H9 (cell line): ENCODE measurements around the gene DNALI1. TPM values are rescaled to one million over a fixed set of nuclear protein-coding genes. Genes with fewer than 3 reads are reported as not detected.

Experiments
- DNase-seq: peaks from one replicate; pipeline ENCODE4 v3.0.0-alpha.2; 2017
- H2AFZ ChIP-seq: one replicate; pipeline ENCODE4 v1.6.1; 2013; ENCODE audit warnings: mild to moderate bottlenecking, low read length, control low read depth, moderate library complexity
- H2AK5ac ChIP-seq: 2 replicates; pipeline ENCODE4 v1.6.1; 2013; ENCODE audit warnings: low read length, control low read depth, mixed read lengths; ENCODE audit not compliant: insufficient read length
- H2BK120ac ChIP-seq: one replicate; pipeline ENCODE4 v1.6.1; 2013; ENCODE audit warnings: low read depth, mild to moderate bottlenecking, low read length, control low read depth, inconsistent platforms; ENCODE audit not compliant: poor library complexity, severe bottlenecking
- H2BK12ac ChIP-seq: 2 replicates; pipeline ENCODE4 v1.6.1; 2013; ENCODE audit warnings: low read length, control low read depth, mixed read lengths, low read depth; ENCODE audit not compliant: insufficient read length
- H2BK15ac ChIP-seq: 2 replicates; pipeline ENCODE4 v1.6.1; 2013; ENCODE audit warnings: low read depth, low read length, control low read depth
- H2BK20ac ChIP-seq: one replicate; pipeline ENCODE4 v1.6.1; 2013; ENCODE audit warnings: low read depth, mild to moderate bottlenecking, low read length, control low read depth, inconsistent platforms; ENCODE audit not compliant: poor library complexity, severe bottlenecking
- H2BK5ac ChIP-seq: 2 replicates; pipeline ENCODE4 v1.6.1; 2013; ENCODE audit warnings: low read length, control low read depth, mixed read lengths; ENCODE audit not compliant: insufficient read length
- H3K14ac ChIP-seq: 2 replicates; pipeline ENCODE4 v1.6.1; 2013; ENCODE audit warnings: low read length, control low read depth; ENCODE audit not compliant: insufficient read depth
- H3K18ac ChIP-seq: 2 replicates; pipeline ENCODE4 v1.6.1; 2013; ENCODE audit warnings: low read depth, mild to moderate bottlenecking, mixed read lengths, low read length, control low read depth; ENCODE audit not compliant: insufficient read length
- H3K23ac ChIP-seq: 2 replicates; pipeline ENCODE4 v1.6.1; 2013; ENCODE audit warnings: low read length, control low read depth, mixed read lengths, low read depth; ENCODE audit not compliant: insufficient read length
- H3K23me2 ChIP-seq: 2 replicates; pipeline ENCODE4 v1.6.1; 2013; ENCODE audit warnings: low read depth, mild to moderate bottlenecking, mixed read lengths, low read length, control low read depth; ENCODE audit not compliant: insufficient read length, poor library complexity, severe bottlenecking
- H3K27ac ChIP-seq: 2 replicates; pipeline ENCODE4 v1.5.1; 2013; ENCODE audit warnings: low read length, control low read depth, mixed read lengths, low read depth; ENCODE audit not compliant: insufficient read length
- H3K27me3 ChIP-seq: 2 replicates; pipeline ENCODE4 v1.6.1; 2013; ENCODE audit warnings: low read length, control low read depth, inconsistent platforms; ENCODE audit not compliant: insufficient read depth
- H3K4ac ChIP-seq: 2 replicates; pipeline ENCODE4 v1.6.1; 2013; ENCODE audit warnings: low read depth, mild to moderate bottlenecking, control low read depth, inconsistent platforms, low read length, moderate library complexity
- H3K4me1 ChIP-seq: 2 replicates; pipeline ENCODE4 v1.6.1; 2013; ENCODE audit warnings: low read length, control low read depth, inconsistent platforms; ENCODE audit not compliant: insufficient read depth
- H3K4me2 ChIP-seq: 2 replicates; pipeline ENCODE4 v1.6.1; 2013; ENCODE audit warnings: low read length, control low read depth, mixed read lengths; ENCODE audit not compliant: insufficient read length, insufficient read depth
- H3K56ac ChIP-seq: 2 replicates; pipeline ENCODE4 v1.6.1; 2013; ENCODE audit warnings: low read depth, mild to moderate bottlenecking, mixed read lengths, low read length, control low read depth; ENCODE audit not compliant: insufficient read length
- H3K79me1 ChIP-seq: 2 replicates; pipeline ENCODE4 v1.6.1; 2013; ENCODE audit warnings: low read depth, mild to moderate bottlenecking, moderate library complexity, low read length, control low read depth, inconsistent platforms; ENCODE audit not compliant: insufficient read depth, poor library complexity, severe bottlenecking
- H3K79me2 ChIP-seq: 2 replicates; pipeline ENCODE4 v1.6.1; 2013; ENCODE audit warnings: low read length, control low read depth, inconsistent platforms; ENCODE audit not compliant: insufficient read depth
- H3K9ac ChIP-seq: 2 replicates; pipeline ENCODE4 v1.6.1; 2013; ENCODE audit warnings: low read length, control low read depth, mixed read lengths; ENCODE audit not compliant: insufficient read length; ENCODE audit errors: extremely low read depth
- H3K9me3 ChIP-seq: one replicate; pipeline ENCODE4 v1.6.1; 2013; ENCODE audit warnings: low read depth, low read length, inconsistent platforms; ENCODE audit not compliant: control insufficient read depth
- H3T11ph ChIP-seq: one replicate; pipeline ENCODE4 v1.6.1; 2013; ENCODE audit warnings: mild to moderate bottlenecking, low read length, control low read depth, inconsistent platforms
- H4K20me1 ChIP-seq: one replicate; pipeline ENCODE4 v1.6.1; 2013; ENCODE audit not compliant: control insufficient read depth, insufficient read length, insufficient read depth
- H4K5ac ChIP-seq: 2 replicates; pipeline ENCODE4 v1.6.1; 2013; ENCODE audit warnings: low read depth, mild to moderate bottlenecking, mixed read lengths, low read length, control low read depth; ENCODE audit not compliant: insufficient read length
- H4K8ac ChIP-seq: replicated peaks from 2 replicates; pipeline ENCODE4 v1.6.1; 2013; ENCODE audit warnings: low read length, control low read depth, mixed read lengths, low read depth; ENCODE audit not compliant: insufficient read length
- H4K91ac ChIP-seq: 2 replicates; pipeline ENCODE4 v1.6.1; 2013; ENCODE audit warnings: low read depth, mild to moderate bottlenecking, moderate library complexity, mixed read lengths, low read length, control low read depth; ENCODE audit not compliant: insufficient read length
- H3K27ac Mint-ChIP-seq, 3 experiments: 2 replicates in 2 of 3; 3 replicates in 1 of 3; pipeline ENCODE4 v1.8.0; 2020 to 2021; ENCODE audit warnings: mixed read lengths in 3 of 3, mild to moderate bottlenecking in 1 of 3, moderate library complexity in 1 of 3
- H3K27me3 Mint-ChIP-seq: 2 replicates; pipeline ENCODE4 v1.8.0; 2021; ENCODE audit warnings: low read depth, mild to moderate bottlenecking, moderate library complexity, mixed read lengths
- H3K36me3 Mint-ChIP-seq, 3 experiments: 2 replicates in 2 of 3; 3 replicates in 1 of 3; pipeline ENCODE4 v1.8.0; 2020 to 2021; ENCODE audit warnings: low read depth in 3 of 3, mixed read lengths in 3 of 3; ENCODE audit not compliant: insufficient read depth in 1 of 3
- H3K4me1 Mint-ChIP-seq, 2 experiments: 2 replicates each; pipeline ENCODE4 v1.8.0; 2020; ENCODE audit warnings: mixed read lengths in 2 of 2
- H3K4me3 Mint-ChIP-seq, 2 experiments: 2 replicates in 1 of 2; 3 replicates in 1 of 2; pipeline ENCODE4 v1.8.0; 2020 to 2021; ENCODE audit warnings: mild to moderate bottlenecking in 2 of 2, mixed read lengths in 2 of 2, moderate library complexity in 1 of 2
- H3K9me3 Mint-ChIP-seq, 2 experiments: 2 replicates in 1 of 2; 3 replicates in 1 of 2; pipeline ENCODE4 v1.8.0; 2020; ENCODE audit warnings: mild to moderate bottlenecking in 2 of 2, mixed read lengths in 2 of 2, moderate library complexity in 1 of 2
- CTCF ChIP-seq: fragments of 200-600 bp; sonication (generic); conservative IDR thresholded peaks from 3 replicates; pipeline ENCODE4 v1.8.0; 2021; ENCODE audit warnings: antibody characterized with exemption, mild to moderate bottlenecking
- WGBS: extraction: QIAGEN DNeasy Blood & Tissue Kit; methylation state at CpG from one replicate; pipeline ENCODE4 v1.1.7; 2013; ENCODE audit warnings: missing lambda C conversion rate, low lambda C conversion rate, mixed read lengths; ENCODE audit not compliant: insufficient read length; ENCODE audit errors: extremely low coverage; 5-methylcytosine and 5-hydroxymethylcytosine counted together
- total RNA-seq: library from RNA; stranded (reverse); gene quantifications from 2 replicates; pipeline ENCODE4 v1.2.1, GENCODE V29; 2021

Gene DNALI1
- total RNA-seq, 1 experiment from 2014 or later = 18.0 TPM

GRCh38 chr1:37567023-37567422, 10.3 kb downstream of the DNALI1 start:
- Histone ChIP-seq H3K79me2 (no peaks in the 10 kb centered on the region), H3K4me1 (no peaks in the 10 kb centered on the region), H3K18ac (no peak overlapping the region), H4K5ac (no peak overlapping the region), H4K91ac (no peak overlapping the region), H4K20me1 (no peaks in the 10 kb centered on the region), H3K9me3 (no peaks in the 10 kb centered on the region), H3K27me3 (no peaks in the 10 kb centered on the region), H3K56ac (no peak overlapping the region), H3K9ac (no peak overlapping the region), H2BK5ac (no peak overlapping the region), H3K27ac (no peak overlapping the region), H2AK5ac (no peak overlapping the region), H3K4me2 (no peak overlapping the region), H2BK12ac (no peak overlapping the region), H2BK20ac (no peak overlapping the region), H3T11ph (no peak overlapping the region), H4K8ac (no peak overlapping the region), H3K4ac (no peak overlapping the region), H3K79me1 (no peaks in the 10 kb centered on the region), H2BK120ac (no peak overlapping the region), H3K23ac (no peak overlapping the region), H2AFZ (no peak overlapping the region), H2BK15ac (no peak overlapping the region), H3K23me2 (no peaks in the 10 kb centered on the region), H3K14ac (no peak overlapping the region)
- H3K27ac Mint-ChIP-seq = no peak overlapping the region
- WGBS = no CpG with 5 or more reads among the region's 3 CpGs
- no peak for TF ChIP-seq CTCF
- peaks cover 32 to 78% (median 70%) of the 10 kb centered on the region in 3 experiments; a peak in 6 of 7 replicates for H3K36me3 Mint-ChIP-seq
- H3K4me3 Mint-ChIP-seq = no peak overlapping the region
- H3K4me1 Mint-ChIP-seq = no peaks in the 10 kb centered on the region
- H3K27me3 Mint-ChIP-seq = no peaks in the 10 kb centered on the region
- no peaks in the 10 kb centered on the region for H3K9me3 Mint-ChIP-seq
- DNase-seq = no peak
